Endothelial cell (in vitro differentiated cells): ENCODE measurements around the gene GPHA2. TPM values are rescaled to one million over a fixed set of nuclear protein-coding genes. Genes with fewer than 3 reads are reported as not detected.

Experiments
- DNase-seq: peaks from one replicate; pipeline ENCODE4 v3.0.0; 2021; ENCODE audit warnings: low spot score
- H3K27ac Mint-ChIP-seq: one replicate; pipeline ENCODE4 v1.8.0; 2021; ENCODE audit warnings: mixed read lengths, inconsistent platforms; ENCODE audit not compliant: unreplicated experiment
- H3K27me3 Mint-ChIP-seq: one replicate; pipeline ENCODE4 v1.8.0; 2021; ENCODE audit warnings: mild to moderate bottlenecking, moderate library complexity, mixed read lengths, inconsistent platforms; ENCODE audit not compliant: unreplicated experiment
- H3K36me3 Mint-ChIP-seq: one replicate; pipeline ENCODE4 v1.8.0; 2021; ENCODE audit warnings: mild to moderate bottlenecking, low read depth, mixed read lengths, inconsistent platforms; ENCODE audit not compliant: unreplicated experiment
- H3K4me1 Mint-ChIP-seq: one replicate; pipeline ENCODE4 v1.8.0; 2021; ENCODE audit warnings: mild to moderate bottlenecking, mixed read lengths, inconsistent platforms; ENCODE audit not compliant: unreplicated experiment
- H3K4me3 Mint-ChIP-seq: one replicate; pipeline ENCODE4 v1.8.0; 2021; ENCODE audit warnings: mild to moderate bottlenecking, mixed read lengths, inconsistent platforms; ENCODE audit not compliant: unreplicated experiment
- H3K9me3 Mint-ChIP-seq: one replicate; pipeline ENCODE4 v1.8.0; 2021; ENCODE audit warnings: mixed read lengths, inconsistent platforms; ENCODE audit not compliant: unreplicated experiment
- total RNA-seq: library from RNA; stranded (reverse); fragmentation: NEBNext Ultra II Directional; extraction: Animal tissue kit (Norgen Biotek cat#: 25700); gene quantifications from one replicate; pipeline ENCODE4 v1.2.1, GENCODE V29; 2021; ENCODE audit not compliant: unreplicated experiment
- TF ChIP-seq, protein P1 (sequence below): fragments of 200-600 bp; sonication (generic); IDR thresholded peaks from one replicate; pipeline ENCODE4 v1.5.0; 2021; ENCODE audit warnings: antibody characterized with exemption; ENCODE audit not compliant: unreplicated experiment

Gene GPHA2
- total RNA-seq, 1 donor from 2014 or later: not detected

DNA sequence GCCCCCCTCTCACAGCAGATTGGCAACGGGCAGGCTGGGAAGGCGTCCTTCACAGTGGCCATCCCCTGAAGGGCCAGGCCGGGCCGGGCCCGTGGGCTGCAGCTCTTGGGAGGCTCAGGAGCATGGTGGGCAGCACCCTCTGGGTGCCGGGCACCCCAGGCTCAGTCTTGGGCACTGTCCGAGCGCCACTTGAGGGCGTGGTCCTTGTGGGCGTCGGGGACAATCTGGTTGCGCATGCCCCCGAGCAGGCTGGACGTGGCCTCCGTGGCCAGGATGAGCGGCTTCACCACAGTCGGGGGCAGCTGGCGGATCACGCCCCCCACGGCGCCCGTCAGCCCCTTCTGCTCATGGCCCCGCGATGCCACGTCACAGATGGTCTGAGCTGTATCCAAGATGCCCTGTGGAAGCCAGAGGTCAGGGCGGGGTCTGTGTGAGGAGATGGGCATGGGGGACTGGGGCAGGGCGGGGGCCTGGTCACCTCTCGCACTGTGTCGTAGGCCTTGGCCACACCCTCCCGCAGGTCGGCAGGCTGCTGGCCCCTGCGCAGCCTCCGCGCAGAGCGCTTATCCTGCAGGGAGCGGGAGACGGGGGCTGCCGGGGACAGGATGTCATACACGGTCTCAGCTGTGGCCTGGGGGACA lies 40.8 kb downstream of the GPHA2 start:
- peaks cover 12% of the 10 kb centered on the region for H3K36me3 Mint-ChIP-seq
- TF ChIP-seq, protein P1, sequence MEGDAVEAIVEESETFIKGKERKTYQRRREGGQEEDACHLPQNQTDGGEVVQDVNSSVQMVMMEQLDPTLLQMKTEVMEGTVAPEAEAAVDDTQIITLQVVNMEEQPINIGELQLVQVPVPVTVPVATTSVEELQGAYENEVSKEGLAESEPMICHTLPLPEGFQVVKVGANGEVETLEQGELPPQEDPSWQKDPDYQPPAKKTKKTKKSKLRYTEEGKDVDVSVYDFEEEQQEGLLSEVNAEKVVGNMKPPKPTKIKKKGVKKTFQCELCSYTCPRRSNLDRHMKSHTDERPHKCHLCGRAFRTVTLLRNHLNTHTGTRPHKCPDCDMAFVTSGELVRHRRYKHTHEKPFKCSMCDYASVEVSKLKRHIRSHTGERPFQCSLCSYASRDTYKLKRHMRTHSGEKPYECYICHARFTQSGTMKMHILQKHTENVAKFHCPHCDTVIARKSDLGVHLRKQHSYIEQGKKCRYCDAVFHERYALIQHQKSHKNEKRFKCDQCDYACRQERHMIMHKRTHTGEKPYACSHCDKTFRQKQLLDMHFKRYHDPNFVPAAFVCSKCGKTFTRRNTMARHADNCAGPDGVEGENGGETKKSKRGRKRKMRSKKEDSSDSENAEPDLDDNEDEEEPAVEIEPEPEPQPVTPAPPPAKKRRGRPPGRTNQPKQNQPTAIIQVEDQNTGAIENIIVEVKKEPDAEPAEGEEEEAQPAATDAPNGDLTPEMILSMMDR: no peak
- H3K4me3 Mint-ChIP-seq: no peak overlapping the region
- H3K4me1 Mint-ChIP-seq: peaks cover 5% of the 10 kb centered on the region
- no peak for DNase-seq
- no peak overlapping the region for H3K27ac Mint-ChIP-seq
- no peaks in the 10 kb centered on the region for H3K9me3 Mint-ChIP-seq
- H3K27me3 Mint-ChIP-seq: peaks cover 8% of the 10 kb centered on the region

DNA sequence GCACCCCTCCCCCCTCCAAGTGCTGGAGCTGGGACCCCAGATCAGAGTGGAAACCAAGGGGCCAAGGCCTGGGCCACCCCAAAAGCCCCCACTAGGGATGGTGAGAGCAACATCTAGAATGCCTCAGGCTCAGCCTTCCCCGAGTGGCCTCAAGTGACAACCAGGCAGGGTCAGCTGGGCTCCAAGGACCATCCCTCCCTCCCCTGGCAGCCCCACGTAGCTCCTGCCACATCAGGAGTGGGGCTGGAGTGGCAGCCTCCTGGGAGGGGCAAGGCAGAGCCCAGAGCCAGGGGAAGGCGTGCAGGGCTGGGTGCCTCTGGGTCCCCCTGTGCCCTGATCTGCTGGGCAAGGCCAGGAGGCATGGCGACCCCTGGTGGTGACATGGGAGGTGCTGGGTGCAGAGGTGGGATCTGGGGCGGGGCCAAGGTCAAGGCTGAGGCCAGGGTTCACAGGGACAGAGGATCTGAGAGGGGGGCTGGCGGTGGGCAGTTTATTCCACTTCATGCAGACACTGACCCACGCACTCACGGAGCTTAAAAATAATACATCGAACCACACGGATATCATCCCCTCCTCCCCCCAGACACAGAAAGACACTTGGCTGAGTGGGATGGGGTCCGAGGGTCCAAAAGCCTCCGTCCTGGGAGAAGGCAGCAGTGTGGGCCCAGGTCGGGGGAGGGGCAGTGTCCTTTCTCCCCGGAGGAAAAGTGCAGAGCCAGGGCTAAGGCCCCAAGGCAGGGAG lies 41.5 kb downstream of the GPHA2 start:
- Mint-ChIP-seq H3K4me3 (no peak overlapping the region), H3K27ac (no peak overlapping the region), H3K27me3 (peaks cover 8% of the 10 kb centered on the region), H3K36me3 (peaks cover 7% of the 10 kb centered on the region), H3K4me1 (peaks cover 5% of the 10 kb centered on the region), H3K9me3 (no peaks in the 10 kb centered on the region)
- DNase-seq: peak; percentile 85
- TF ChIP-seq, protein P1: peak; percentile 82

DNA sequence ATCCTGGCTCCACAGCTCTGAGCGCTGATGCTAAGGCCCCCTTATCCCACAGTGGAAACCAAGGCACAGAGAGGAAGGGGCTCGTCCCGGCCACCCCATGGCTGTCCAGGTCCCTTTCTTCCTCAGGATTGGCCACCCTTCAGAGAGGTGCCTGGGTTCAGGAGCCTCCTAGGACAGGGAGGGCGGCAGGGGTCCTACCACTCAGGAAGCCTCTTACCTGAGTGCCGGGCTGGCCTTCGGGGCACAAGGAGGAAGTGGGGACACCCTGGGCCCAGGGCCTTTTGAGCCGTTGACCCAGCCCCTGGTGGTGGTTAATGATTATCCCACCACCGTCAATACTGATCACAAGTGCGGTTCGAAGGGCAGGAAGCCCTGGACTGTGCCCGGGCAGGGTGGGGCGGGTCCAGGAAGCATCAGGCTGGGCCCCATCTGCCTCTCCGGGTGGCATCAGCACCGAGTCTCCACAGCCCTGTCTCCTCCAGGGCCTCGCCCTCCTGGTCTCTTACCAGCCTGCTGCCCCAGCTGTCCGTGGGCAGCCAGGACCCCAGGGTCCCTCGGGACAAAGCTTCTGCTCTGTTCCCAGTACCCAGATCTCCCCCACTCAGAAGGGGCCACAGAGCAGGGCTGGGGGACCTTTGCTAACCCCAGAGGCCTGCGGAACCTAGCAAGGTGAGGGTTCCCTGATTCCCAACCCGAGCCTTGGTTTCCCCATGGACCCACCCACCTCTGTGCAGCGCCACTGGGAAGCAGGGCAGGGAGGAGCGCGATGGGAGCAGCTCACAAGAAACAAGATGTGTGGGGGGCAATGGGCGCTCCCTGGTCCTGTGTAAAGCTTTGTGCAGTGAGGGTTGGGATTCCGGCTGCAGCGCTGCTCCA lies 42.3 kb downstream of the GPHA2 start:
- no peak overlapping the region for H3K4me3 Mint-ChIP-seq
- no peak for DNase-seq
- peaks cover 5% of the 10 kb centered on the region for H3K4me1 Mint-ChIP-seq
- peaks cover 5% of the 10 kb centered on the region for H3K36me3 Mint-ChIP-seq
- TF ChIP-seq, protein P1: no peak
- H3K27me3 Mint-ChIP-seq: peaks cover 8% of the 10 kb centered on the region
- H3K27ac Mint-ChIP-seq: no peak overlapping the region
- no peaks in the 10 kb centered on the region for H3K9me3 Mint-ChIP-seq

DNA sequence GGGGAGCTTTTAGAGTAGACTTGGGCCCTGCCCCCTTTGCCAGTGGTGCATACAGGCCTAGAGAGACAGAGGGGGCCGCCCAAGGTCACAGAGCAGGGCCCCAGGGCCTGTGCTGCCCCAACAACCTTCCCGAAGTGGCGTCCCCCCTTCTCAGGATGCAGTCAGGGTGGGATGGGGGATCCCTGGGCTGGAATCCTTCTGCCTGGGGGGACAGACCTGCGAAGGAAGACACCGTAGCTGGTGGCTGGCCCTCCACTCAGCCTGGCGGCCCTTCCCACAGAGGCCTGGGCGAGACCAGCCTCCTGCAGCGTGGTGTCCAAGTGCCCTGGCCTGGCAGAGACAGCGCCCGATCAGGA lies 42.9 kb downstream of the GPHA2 start:
- H3K36me3 Mint-ChIP-seq: peaks cover 5% of the 10 kb centered on the region
- TF ChIP-seq, protein P1: no peak
- no peak for DNase-seq
- peaks cover 8% of the 10 kb centered on the region for H3K27me3 Mint-ChIP-seq
- H3K9me3 Mint-ChIP-seq: no peaks in the 10 kb centered on the region
- H3K4me3 Mint-ChIP-seq: no peak overlapping the region
- peaks cover 9% of the 10 kb centered on the region for H3K4me1 Mint-ChIP-seq
- no peak overlapping the region for H3K27ac Mint-ChIP-seq
